GM12878 (cell line): ENCODE data around the gene SUN5. TPM values are rescaled to one million over a fixed set of nuclear protein-coding genes. Genes with fewer than 3 reads are reported as not detected.

ENCODE experiments used
- ATAC-seq: fragments of 200-7000 bp; cut with Tn5 transposase; 3 replicates; pipeline ENCODE4 v1.9.1; 2020; ENCODE audit warnings: mild to moderate bottlenecking, moderate library complexity
- BruUV-seq: library from RNA; stranded (reverse); fragments of 400-500 nt; replicated peaks from 2 replicates; lab custom pipeline; 2021; lab: Mats Ljungman, UMichigan
- CTCF ChIA-PET: fragments of 300-600 bp; sonication (Branson Sonifier 250); formaldehyde crosslinking; extraction: SDS; loops from one replicate; lab custom pipeline; 2021; ENCODE audit warnings: inconsistent platforms; lab: Yijun Ruan, JAX
- POLR2A ChIA-PET: fragments of 350-600 bp; formaldehyde crosslinking; extraction: SDS; loops from one replicate; lab custom pipeline; 2021; ENCODE audit warnings: inconsistent platforms; lab: Charles Lee
- RAD21 ChIA-PET: fragments of 300-600 bp; sonication (Branson Sonifier 250); formaldehyde crosslinking; loops from one replicate; lab custom pipeline; 2023; ENCODE audit warnings: antibody characterized with exemption; ENCODE audit not compliant: unreplicated experiment; lab: Charles Lee
- SMC1A ChIA-PET: fragments of 300-600 bp; sonication (Branson Sonifier 250); formaldehyde crosslinking; loops from one replicate; lab custom pipeline; 2023; ENCODE audit not compliant: unreplicated experiment, uncharacterized antibody; lab: Charles Lee
- DNase-seq: peaks from one replicate; pipeline ENCODE4 v3.0.0-alpha.2; 2011; ENCODE audit warnings: low read depth, low spot score
- FAIRE-seq: peaks from 3 replicates; lab custom pipeline; 2011; peaks lifted over from hg19 to GRCh38; lab: Jason Lieb, UNC
- H2AFZ ChIP-seq: 2 replicates; pipeline ENCODE4 v1.6.0; 2011; ENCODE audit warnings: low read depth, low read length, control low read depth; ENCODE audit not compliant: control insufficient read depth
- H3K27ac ChIP-seq: 2 replicates; pipeline ENCODE4 v1.5.1; 2011; ENCODE audit warnings: control low read depth; ENCODE audit not compliant: control insufficient read depth, insufficient read depth
- H3K27me3 ChIP-seq, 2 experiments: replicated peaks in 1 of 2; 2 replicates each; pipeline versions ENCODE4 v1.6.0 to v1.6.1; 2011; ENCODE audit warnings: low read length in 1 of 2; ENCODE audit not compliant: control insufficient read depth in 2 of 2, insufficient read depth in 2 of 2
- H3K36me3 ChIP-seq, 2 experiments: 2 replicates each; pipeline ENCODE4 v1.5.1; 2011; ENCODE audit warnings: low read length in 1 of 2; ENCODE audit not compliant: control insufficient read depth in 2 of 2, insufficient read depth in 2 of 2
- H3K4me1 ChIP-seq: 2 replicates; pipeline ENCODE4 v1.6.1; 2011; ENCODE audit warnings: mild to moderate bottlenecking, low read length, moderate library complexity, mixed read lengths; ENCODE audit not compliant: control insufficient read depth, insufficient read depth
- H3K4me2 ChIP-seq: 2 replicates; pipeline ENCODE4 v1.6.0; 2011; ENCODE audit warnings: control low read depth; ENCODE audit not compliant: control insufficient read depth, insufficient read depth
- H3K4me3 ChIP-seq: fragments of 200-600 bp; sonication (generic); 2 replicates; pipeline ENCODE4 v1.5.1; 2016
- H3K79me2 ChIP-seq: 2 replicates; pipeline ENCODE4 v1.6.0; 2011; ENCODE audit warnings: low read length; ENCODE audit not compliant: control insufficient read depth, insufficient read depth
- H3K9ac ChIP-seq: 2 replicates; pipeline ENCODE4 v1.8.0; 2011; ENCODE audit warnings: low read length, control low read depth, mixed read lengths; ENCODE audit not compliant: control insufficient read depth, insufficient read depth
- H3K9me3 ChIP-seq: replicated peaks from 3 replicates; pipeline ENCODE4 v1.5.1; 2011; ENCODE audit warnings: mild to moderate bottlenecking, low read length; ENCODE audit not compliant: control insufficient read depth, insufficient read depth
- H4K20me1 ChIP-seq: 2 replicates; pipeline ENCODE4 v1.6.0; 2011; ENCODE audit not compliant: control insufficient read depth, insufficient read depth
- ATF2 ChIP-seq: IDR thresholded peaks from 2 replicates; pipeline ENCODE4 v1.6.1; 2012; ENCODE audit warnings: low read length, inconsistent platforms
- BMI1 ChIP-seq: fragments of 450-650 bp; IDR thresholded peaks from 2 replicates; pipeline ENCODE4 v1.6.1; 2016; ENCODE audit warnings: mild to moderate bottlenecking, moderate library complexity, borderline replicate concordance
- FOS ChIP-seq: IDR thresholded peaks from 3 replicates; pipeline ENCODE4 v1.6.1; 2011; ENCODE audit warnings: borderline replicate concordance; ENCODE audit not compliant: insufficient read length; ENCODE audit errors: extremely low read depth
- HCFC1 ChIP-seq: fragments of 150-350 bp; IDR thresholded peaks from 2 replicates; pipeline ENCODE4 v1.6.1; 2014; ENCODE audit warnings: low read length
- MXI1 ChIP-seq: fragments of 150-350 bp; IDR thresholded peaks from 2 replicates; pipeline ENCODE4 v1.6.1; 2011; ENCODE audit warnings: low read depth, mild to moderate bottlenecking, inconsistent platforms, low read length, improper control_type of control experiment
- NFYA ChIP-seq: IDR thresholded peaks from 2 replicates; pipeline ENCODE4 v1.6.1; 2011; ENCODE audit warnings: low read depth, mild to moderate bottlenecking, low read length, improper control_type of control experiment, borderline replicate concordance
- NR2C1 ChIP-seq: fragments of 450-650 bp; IDR thresholded peaks from 2 replicates; pipeline ENCODE4 v1.6.1; 2017; ENCODE audit warnings: antibody characterized with exemption, mild to moderate bottlenecking, moderate library complexity
- RBBP5 ChIP-seq: fragments of 200-600 bp; sonication (generic); conservative IDR thresholded peaks from 2 replicates; pipeline ENCODE4 v1.6.1; 2016
- SMC3 ChIP-seq: IDR thresholded peaks from 2 replicates; pipeline ENCODE4 v1.6.1; 2011; ENCODE audit warnings: low read length, improper control_type of control experiment, borderline replicate concordance
- WGBS: methylation state at CpG from one replicate; pipeline ENCODE4 v1.1.6; 2016; ENCODE audit warnings: low lambda C conversion rate; ENCODE audit not compliant: insufficient replicate concordance, insufficient coverage; ENCODE audit errors: missing lambda C conversion rate; 5-methylcytosine and 5-hydroxymethylcytosine counted together
- in situ Hi-C: fragments of 300-500 bp; cut with MboI; formaldehyde crosslinking; loops from 9 replicates; pipeline ENCODE4 v1.14.3; 2018; ENCODE audit warnings: mixed read lengths
- intact Hi-C: fragments of 100-400 bp; cut with micrococcal nuclease; formaldehyde crosslinking; loops from one replicate; pipeline ENCODE4 v1.14.2; 2022; ENCODE audit not compliant: unreplicated experiment
- polyA plus RNA-seq, 11 experiments: library from polyadenylated mRNA; depleted of rRNA in 4 of 11; unstranded in 6 of 11; stranded (reverse) in 5 of 11; fragments of >200 nt; fragmentation: Nextera tagmentation in 4 of 11; fragmentation: Illumina TruSeq in 1 of 11; extraction: Ambion mirVana in 4 of 11; extraction: Trizol in 1 of 11; gene quantifications; 1 replicate in 1 of 11; 2 replicates in 10 of 11; pipeline versions ENCODE4 v1.2.1 to v1.2.3, GENCODE V29; 2011 to 2016; ENCODE audit warnings: inconsistent platforms in 2 of 11, missing spikeins in 2 of 11, low read depth in 1 of 11
- total RNA-seq, 4 experiments: library from RNA; depleted of rRNA in 3 of 4; stranded (reverse); fragments of >200 nt in 3 of 4; fragmentation: Illumina TruSeq in 1 of 4; extraction: Trizol in 1 of 4; gene quantifications; 2 replicates each; pipeline versions ENCODE4 v1.2.1 to v1.2.3, GENCODE V29; 2013 to 2021

SUN5 gene
- total and polyA plus RNA-seq, 10 of the 15 experiments (the other 5 are each of a cell fraction or from before 2014, with no cell fraction given) = not detected

GRCh38 chr20:33022289-33022688, 18.1 kb upstream of the SUN5 start:
- ATAC-seq (no peak), DNase-seq (no peak), FAIRE-seq (no peak)
- intact Hi-C loops (no loop called here), in situ Hi-C loops (no loop called here)
- TF ChIP-seq SMC3 (no peak), BMI1 (no peak), FOS (no peak), NFYA (no peak), MXI1 (no peak), NR2C1 (peak; percentile 18; the same call in 1 of the 2 replicates), HCFC1 (no peak), RBBP5 (no peak), ATF2 (no peak)
- Histone ChIP-seq H3K27ac (no peak overlapping the region), H3K4me1 (peaks cover 3% of the 10 kb centered on the region), H3K79me2 (no peaks in the 10 kb centered on the region), H3K27me3 (no peaks in the 10 kb centered on the region), H2AFZ (no peak overlapping the region), H4K20me1 (no peaks in the 10 kb centered on the region), H3K4me2 (no peak overlapping the region), H3K9ac (no peak overlapping the region), H3K4me3 (no peak overlapping the region), H3K9me3 (no peaks in the 10 kb centered on the region), H3K36me3 (no peaks in the 10 kb centered on the region)
- ChIA-PET CTCF (no interaction called here), RAD21 (no interaction called here), SMC1A (no interaction called here), POLR2A (no interaction called here)
- BruUV-seq = no TSS peak
- WGBS = 23% methylated on average over 4 of the region's 4 CpGs
